Islet of Langerhans (tissue), 1 donor: Measurements from ENCODE around the gene OR2V2.
"Not testable (repeated sequence)": the region's sequence is repeated elsewhere in the genome, so short reads cannot be mapped to it uniquely, and the experiment has no call there.

Source experiments
- FAIRE-seq: peaks from one replicate; lab custom pipeline; 2011; peaks lifted over from hg19 to GRCh38; lab: Jason Lieb, UNC

Gene OR2V2

GRCh38 chr5:181145133-181145532, 2.3 kb upstream of the OR2V2 start:
- FAIRE-seq: no peak

- FAIRE-seq: no peak
Measured at GRCh38 chr5:181149355-181149754, 2.0 kb downstream of the OR2V2 start.

GRCh38 chr5:181149806-181150733, 2.7 kb downstream of the OR2V2 start:
- no peak for FAIRE-seq

- no peak for FAIRE-seq
Measured at GRCh38 chr5:181151146-181151545, 3.8 kb downstream of the OR2V2 start.

- no peak for FAIRE-seq
Measured at GRCh38 chr5:181152406-181152805, 5.0 kb downstream of the OR2V2 start.

GRCh38 chr5:181153814-181154213, 6.4 kb downstream of the OR2V2 start:
- no peak for FAIRE-seq

- no peak for FAIRE-seq
Measured at GRCh38 chr5:181156758-181157157, 9.4 kb downstream of the OR2V2 start.

GRCh38 chr5:181158869-181159268, 11.5 kb downstream of the OR2V2 start:
- FAIRE-seq: no peak

GRCh38 chr5:181159286-181160151, 12.1 kb downstream of the OR2V2 start:
- no peak for FAIRE-seq

- FAIRE-seq: no peak
Measured at GRCh38 chr5:181160152-181160754, 12.9 kb downstream of the OR2V2 start.

GRCh38 chr5:181160755-181161533, 13.6 kb downstream of the OR2V2 start:
- not testable (repeated sequence) for FAIRE-seq

- FAIRE-seq: no peak
Measured at GRCh38 chr5:181161534-181162175, 14.3 kb downstream of the OR2V2 start.

- FAIRE-seq: no peak
Measured at GRCh38 chr5:181163487-181164075, 16.2 kb downstream of the OR2V2 start.

GRCh38 chr5:181164076-181164952, 16.9 kb downstream of the OR2V2 start:
- no peak for FAIRE-seq

GRCh38 chr5:181166812-181167733, 19.7 kb downstream of the OR2V2 start:
- no peak for FAIRE-seq

- no peak for FAIRE-seq
Measured at GRCh38 chr5:181167814-181168488, 20.6 kb downstream of the OR2V2 start.

- no peak for FAIRE-seq
Measured at GRCh38 chr5:181168595-181169118, 21.3 kb downstream of the OR2V2 start.
